Ovary (tissue), 3 donors: Measurements from ENCODE around the gene RNF11.

Experiments
- EP300 ChIP-seq: sonication (generic); formaldehyde crosslinking; IDR thresholded peaks from one replicate; pipeline ENCODE4 v1.6.1; 2017; ENCODE audit warnings: antibody characterized with exemption
- POLR2A ChIP-seq: fragments of 450-650 bp; IDR thresholded peaks from one replicate; pipeline ENCODE4 v1.6.1; 2017; ENCODE audit warnings: antibody characterized with exemption, mild to moderate bottlenecking, moderate library complexity
- TF ChIP-seq, protein P1 (sequence below), 3 donors: fragments of 450-650 bp in 2 of 3; fragments of 200-600 bp in 1 of 3; IDR thresholded peaks; one replicate each; pipeline versions ENCODE4 v1.5.1 to v1.8.0; 2016 to 2022; ENCODE audit warnings: antibody characterized with exemption in 3 of 3, mild to moderate bottlenecking in 1 of 3
- donor health status: DM: no; HTN: no; CAD: no.

DNA sequence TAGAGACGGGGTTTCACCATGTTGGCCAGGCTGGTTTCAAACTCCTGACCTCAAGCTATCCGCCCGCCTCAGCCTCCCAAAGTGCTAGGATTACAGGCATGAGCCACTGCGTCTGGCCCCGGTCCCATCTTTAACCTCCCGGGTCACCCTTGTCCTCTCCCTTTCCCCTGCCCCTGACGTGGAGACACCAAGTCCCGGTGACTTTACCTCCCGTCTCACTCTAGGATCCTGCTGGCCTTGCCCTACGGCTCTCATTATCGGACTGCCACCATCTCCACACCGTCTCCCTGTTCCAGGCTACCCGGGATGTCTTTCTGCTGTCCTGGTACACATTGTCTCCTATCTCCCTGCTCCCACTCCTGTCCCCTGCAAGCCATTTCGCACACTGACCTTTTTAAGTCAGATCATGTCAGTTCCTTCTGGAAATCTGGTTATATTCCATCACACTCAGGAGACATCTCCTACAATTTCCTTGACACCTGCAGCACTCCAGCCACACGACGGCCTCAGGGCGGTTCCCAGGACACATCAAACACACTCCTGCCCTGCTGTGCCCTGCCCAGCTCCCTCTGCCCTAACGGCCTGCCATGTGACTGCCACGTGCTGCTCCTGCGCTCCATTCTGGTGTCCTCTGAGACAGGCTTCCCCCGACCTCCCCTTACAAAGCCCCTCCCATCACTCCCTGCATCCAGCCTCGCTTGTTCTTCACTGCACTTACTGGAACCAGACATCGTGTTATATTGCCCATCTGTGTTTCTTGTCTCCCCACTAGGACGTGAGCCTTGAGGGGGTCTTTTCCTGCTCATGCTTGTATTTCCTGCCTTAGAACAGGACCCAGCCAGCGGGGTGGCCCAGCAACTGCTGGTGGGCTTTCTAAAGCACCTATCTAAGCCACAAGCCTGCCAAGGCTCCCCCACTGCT lies 61.6 kb downstream of the RNF11 start:
- TF ChIP-seq, protein P1, sequence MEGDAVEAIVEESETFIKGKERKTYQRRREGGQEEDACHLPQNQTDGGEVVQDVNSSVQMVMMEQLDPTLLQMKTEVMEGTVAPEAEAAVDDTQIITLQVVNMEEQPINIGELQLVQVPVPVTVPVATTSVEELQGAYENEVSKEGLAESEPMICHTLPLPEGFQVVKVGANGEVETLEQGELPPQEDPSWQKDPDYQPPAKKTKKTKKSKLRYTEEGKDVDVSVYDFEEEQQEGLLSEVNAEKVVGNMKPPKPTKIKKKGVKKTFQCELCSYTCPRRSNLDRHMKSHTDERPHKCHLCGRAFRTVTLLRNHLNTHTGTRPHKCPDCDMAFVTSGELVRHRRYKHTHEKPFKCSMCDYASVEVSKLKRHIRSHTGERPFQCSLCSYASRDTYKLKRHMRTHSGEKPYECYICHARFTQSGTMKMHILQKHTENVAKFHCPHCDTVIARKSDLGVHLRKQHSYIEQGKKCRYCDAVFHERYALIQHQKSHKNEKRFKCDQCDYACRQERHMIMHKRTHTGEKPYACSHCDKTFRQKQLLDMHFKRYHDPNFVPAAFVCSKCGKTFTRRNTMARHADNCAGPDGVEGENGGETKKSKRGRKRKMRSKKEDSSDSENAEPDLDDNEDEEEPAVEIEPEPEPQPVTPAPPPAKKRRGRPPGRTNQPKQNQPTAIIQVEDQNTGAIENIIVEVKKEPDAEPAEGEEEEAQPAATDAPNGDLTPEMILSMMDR (IDR thresholded peaks at IDR 0.05): no peak
- no peak for TF ChIP-seq EP300
- TF ChIP-seq POLR2A: no peak
